Measurements from ENCODE around the gene GLTPD2.

DNA sequence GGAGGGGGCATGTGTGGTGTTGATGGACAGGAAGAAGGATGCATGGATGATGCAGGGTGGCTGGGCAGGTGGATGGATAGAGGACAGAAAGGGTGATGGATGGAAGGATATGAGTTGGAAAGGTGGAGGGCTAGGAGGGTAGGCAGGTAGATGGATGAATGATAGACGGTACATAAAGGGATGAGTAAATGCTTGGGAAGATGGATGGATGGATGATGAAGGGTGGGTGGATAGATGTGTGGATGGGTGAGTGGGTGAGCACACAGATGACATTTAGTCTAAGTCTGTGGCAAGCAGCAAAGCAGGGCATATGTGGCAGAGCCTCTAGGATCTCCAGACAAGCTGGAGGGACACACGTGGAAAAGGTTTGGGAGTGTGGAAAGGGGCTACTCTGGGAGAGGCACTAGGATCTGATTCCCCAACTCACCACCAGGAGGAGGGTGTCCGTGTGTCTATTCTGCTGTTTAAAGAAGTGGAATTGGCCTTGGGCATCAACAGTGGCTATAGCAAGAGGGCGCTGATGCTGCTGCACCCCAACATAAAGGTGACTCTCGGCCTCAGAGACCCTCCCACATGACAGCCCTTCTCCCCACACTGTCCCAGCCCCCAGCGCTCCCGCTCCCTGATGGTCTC is 26.4 kb downstream of the GLTPD2 start:
- TF ChIP-seq, protein P1, sequence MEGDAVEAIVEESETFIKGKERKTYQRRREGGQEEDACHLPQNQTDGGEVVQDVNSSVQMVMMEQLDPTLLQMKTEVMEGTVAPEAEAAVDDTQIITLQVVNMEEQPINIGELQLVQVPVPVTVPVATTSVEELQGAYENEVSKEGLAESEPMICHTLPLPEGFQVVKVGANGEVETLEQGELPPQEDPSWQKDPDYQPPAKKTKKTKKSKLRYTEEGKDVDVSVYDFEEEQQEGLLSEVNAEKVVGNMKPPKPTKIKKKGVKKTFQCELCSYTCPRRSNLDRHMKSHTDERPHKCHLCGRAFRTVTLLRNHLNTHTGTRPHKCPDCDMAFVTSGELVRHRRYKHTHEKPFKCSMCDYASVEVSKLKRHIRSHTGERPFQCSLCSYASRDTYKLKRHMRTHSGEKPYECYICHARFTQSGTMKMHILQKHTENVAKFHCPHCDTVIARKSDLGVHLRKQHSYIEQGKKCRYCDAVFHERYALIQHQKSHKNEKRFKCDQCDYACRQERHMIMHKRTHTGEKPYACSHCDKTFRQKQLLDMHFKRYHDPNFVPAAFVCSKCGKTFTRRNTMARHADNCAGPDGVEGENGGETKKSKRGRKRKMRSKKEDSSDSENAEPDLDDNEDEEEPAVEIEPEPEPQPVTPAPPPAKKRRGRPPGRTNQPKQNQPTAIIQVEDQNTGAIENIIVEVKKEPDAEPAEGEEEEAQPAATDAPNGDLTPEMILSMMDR (IDR thresholded peaks at IDR 0.05) = no peak
- TF ChIP-seq POLR2A (IDR thresholded peaks at IDR 0.05) = no peak

All from thyroid gland (tissue), 4 donors.